Neural crest cell (in vitro differentiated cells): ENCODE data around the gene BPIFA1. TPM values are rescaled to one million over a fixed set of nuclear protein-coding genes. Genes with fewer than 3 reads are reported as not detected.

Experiments used
- DNase-seq: peaks from one replicate; pipeline ENCODE4 v3.0.0; 2021; ENCODE audit warnings: low read depth, mixed read lengths, low spot score
- H3K27ac Mint-ChIP-seq: one replicate; pipeline ENCODE4 v1.8.0; 2021; ENCODE audit warnings: mild to moderate bottlenecking, mixed read lengths; ENCODE audit not compliant: unreplicated experiment
- H3K27me3 Mint-ChIP-seq: 2 replicates; pipeline ENCODE4 v1.8.0; 2021; ENCODE audit warnings: low read depth, mild to moderate bottlenecking, mixed read lengths
- H3K36me3 Mint-ChIP-seq: 2 replicates; pipeline ENCODE4 v1.8.0; 2021; ENCODE audit warnings: low read depth, mild to moderate bottlenecking, mixed read lengths
- H3K4me1 Mint-ChIP-seq: 2 replicates; pipeline ENCODE4 v1.8.0; 2021; ENCODE audit warnings: mixed read lengths
- H3K4me3 Mint-ChIP-seq: one replicate; pipeline ENCODE4 v1.8.0; 2021; ENCODE audit warnings: mild to moderate bottlenecking, mixed read lengths
- H3K9me3 Mint-ChIP-seq: 2 replicates; pipeline ENCODE4 v1.8.0; 2021; ENCODE audit warnings: mixed read lengths
- total RNA-seq: library from RNA; stranded (reverse); gene quantifications from 2 replicates; pipeline ENCODE4 v1.2.1, GENCODE V29; 2021
- TF ChIP-seq, protein P1 (sequence below): fragments of 200-600 bp; sonication (generic); conservative IDR thresholded peaks from 2 replicates; pipeline ENCODE4 v1.5.0; 2021; ENCODE audit warnings: antibody characterized with exemption, mild to moderate bottlenecking

The BPIFA1 gene
- total RNA-seq, 1 donor from 2014 or later, result not detected

DNA sequence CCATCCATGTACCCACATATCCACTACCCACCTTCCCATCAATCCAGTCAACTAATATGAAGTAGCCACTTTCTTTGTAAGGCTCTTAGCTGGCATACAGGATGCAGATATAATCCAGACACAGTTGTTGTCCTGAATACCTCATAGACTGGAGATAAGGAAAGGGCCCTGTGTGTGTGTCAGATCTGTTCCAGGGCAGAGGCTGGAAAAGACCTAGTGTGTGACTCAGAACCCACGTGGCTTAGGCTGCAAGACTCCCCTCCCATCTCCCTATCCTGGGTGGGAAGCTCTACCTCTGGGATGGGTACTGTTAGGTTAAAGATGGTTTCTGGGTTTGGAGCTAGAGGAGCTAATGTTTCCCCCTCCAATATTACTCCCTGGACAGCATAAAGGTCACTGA lies 3.6 kb downstream of the BPIFA1 start:
- no peaks in the 10 kb centered on the region for H3K4me1 Mint-ChIP-seq
- no peak for DNase-seq
- peaks cover 66% of the 10 kb centered on the region for H3K27me3 Mint-ChIP-seq
- no peak overlapping the region for H3K4me3 Mint-ChIP-seq
- TF ChIP-seq, protein P1, sequence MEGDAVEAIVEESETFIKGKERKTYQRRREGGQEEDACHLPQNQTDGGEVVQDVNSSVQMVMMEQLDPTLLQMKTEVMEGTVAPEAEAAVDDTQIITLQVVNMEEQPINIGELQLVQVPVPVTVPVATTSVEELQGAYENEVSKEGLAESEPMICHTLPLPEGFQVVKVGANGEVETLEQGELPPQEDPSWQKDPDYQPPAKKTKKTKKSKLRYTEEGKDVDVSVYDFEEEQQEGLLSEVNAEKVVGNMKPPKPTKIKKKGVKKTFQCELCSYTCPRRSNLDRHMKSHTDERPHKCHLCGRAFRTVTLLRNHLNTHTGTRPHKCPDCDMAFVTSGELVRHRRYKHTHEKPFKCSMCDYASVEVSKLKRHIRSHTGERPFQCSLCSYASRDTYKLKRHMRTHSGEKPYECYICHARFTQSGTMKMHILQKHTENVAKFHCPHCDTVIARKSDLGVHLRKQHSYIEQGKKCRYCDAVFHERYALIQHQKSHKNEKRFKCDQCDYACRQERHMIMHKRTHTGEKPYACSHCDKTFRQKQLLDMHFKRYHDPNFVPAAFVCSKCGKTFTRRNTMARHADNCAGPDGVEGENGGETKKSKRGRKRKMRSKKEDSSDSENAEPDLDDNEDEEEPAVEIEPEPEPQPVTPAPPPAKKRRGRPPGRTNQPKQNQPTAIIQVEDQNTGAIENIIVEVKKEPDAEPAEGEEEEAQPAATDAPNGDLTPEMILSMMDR, result no peak
- H3K9me3 Mint-ChIP-seq, result no peaks in the 10 kb centered on the region
- no peaks in the 10 kb centered on the region for H3K36me3 Mint-ChIP-seq
- no peak overlapping the region for H3K27ac Mint-ChIP-seq

DNA sequence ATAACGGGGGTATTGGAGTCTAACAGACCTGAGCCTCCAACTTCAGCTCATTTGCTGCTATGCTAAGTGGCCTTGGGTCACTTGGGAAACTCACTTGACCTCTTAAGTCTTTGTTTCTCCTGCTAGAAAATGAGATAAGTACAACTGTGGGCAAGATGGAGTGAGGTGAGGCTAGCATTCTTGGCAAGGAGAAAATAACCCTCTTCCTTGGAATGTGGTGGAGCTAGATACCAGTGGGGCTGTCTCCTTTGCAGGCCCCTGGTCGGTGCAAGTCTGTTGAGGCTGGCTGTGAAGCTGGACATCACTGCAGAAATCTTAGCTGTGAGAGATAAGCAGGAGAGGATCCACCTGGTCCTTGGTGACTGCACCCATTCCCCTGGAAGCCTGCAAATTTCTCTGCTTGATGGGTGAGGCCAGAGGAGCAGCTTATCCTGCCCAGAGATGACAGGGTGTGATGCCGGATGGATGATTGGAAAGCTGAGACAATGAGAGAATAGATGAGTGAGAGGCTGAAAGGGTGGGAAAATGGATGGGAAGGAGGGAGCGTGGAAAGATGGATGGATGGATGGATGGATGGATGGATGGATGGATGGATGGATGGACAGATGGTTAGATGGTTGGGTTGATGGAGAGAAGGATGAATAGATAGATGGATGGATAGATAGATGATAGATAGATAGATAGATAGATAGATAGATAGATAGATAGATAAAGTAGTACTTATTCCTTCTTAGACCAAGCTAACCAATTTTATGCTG lies 4.4 kb downstream of the BPIFA1 start:
- Mint-ChIP-seq H3K9me3 (no peaks in the 10 kb centered on the region), H3K4me3 (no peak overlapping the region), H3K27ac (no peak overlapping the region), H3K4me1 (no peaks in the 10 kb centered on the region), H3K36me3 (no peaks in the 10 kb centered on the region), H3K27me3 (peaks cover 60% of the 10 kb centered on the region)
- TF ChIP-seq, protein P1, result no peak
- no peak for DNase-seq

DNA sequence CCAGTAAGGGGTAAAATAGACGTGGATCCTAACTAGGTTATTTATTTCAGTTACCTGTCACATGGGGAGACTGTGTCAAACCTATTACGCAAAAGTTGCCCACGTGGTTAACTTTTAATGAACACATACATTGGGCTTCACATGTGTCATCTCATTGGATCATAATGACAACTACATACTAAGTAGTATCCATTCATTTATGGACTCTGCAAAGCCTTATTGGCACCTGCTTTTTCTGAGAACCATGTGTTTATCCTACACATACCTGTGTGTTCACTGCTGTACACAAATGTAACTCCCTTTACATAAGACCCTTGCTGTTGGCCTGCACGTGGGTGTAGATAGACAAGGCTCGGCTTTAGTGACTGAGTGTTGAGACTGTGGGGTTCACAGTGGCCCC lies 5.1 kb downstream of the BPIFA1 start:
- Mint-ChIP-seq H3K27ac (no peak overlapping the region), H3K9me3 (no peaks in the 10 kb centered on the region), H3K4me1 (no peaks in the 10 kb centered on the region), H3K36me3 (no peaks in the 10 kb centered on the region), H3K27me3 (peaks cover 53% of the 10 kb centered on the region), H3K4me3 (no peak overlapping the region)
- TF ChIP-seq, protein P1, result no peak
- DNase-seq, result no peak

DNA sequence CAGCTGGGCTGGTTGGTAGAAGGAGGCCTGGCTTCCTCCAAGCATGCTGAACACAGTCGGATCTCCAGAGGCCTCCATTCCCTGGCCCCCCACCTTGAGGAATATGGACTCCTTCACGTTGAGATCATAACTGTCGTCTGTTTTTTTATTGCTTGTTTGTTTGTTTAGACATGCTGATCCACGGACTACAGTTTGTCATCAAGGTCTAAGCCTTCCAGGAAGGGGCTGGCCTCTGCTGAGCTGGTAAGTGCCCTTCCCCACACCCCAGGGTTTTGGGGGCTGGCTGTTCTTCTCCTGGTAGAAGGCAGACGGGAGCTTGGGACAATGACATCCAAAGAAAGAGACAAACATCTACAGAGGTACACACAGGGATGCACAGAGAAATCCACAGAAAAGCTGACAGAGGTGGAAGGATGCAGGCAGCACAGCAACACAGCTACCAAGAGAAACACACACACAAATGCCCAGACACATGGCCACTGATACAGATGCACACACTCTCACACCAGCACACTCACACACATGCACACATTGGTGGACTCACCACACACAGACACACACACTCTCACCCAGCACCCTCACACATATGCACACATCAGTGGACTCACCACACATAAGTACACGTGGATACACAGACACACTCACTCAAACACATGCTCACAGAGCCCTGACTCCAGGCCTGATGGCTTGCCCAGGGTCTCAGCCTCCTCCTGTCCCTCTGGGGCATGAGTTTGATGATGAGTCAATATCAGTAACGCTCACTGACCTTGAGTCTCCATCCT lies 6.7 kb downstream of the BPIFA1 start:
- Mint-ChIP-seq H3K4me1 (no peaks in the 10 kb centered on the region), H3K36me3 (no peaks in the 10 kb centered on the region), H3K4me3 (no peak overlapping the region), H3K9me3 (no peaks in the 10 kb centered on the region), H3K27ac (no peak overlapping the region), H3K27me3 (peaks cover 37% of the 10 kb centered on the region)
- DNase-seq, result no peak
- TF ChIP-seq, protein P1, result no peak

DNA sequence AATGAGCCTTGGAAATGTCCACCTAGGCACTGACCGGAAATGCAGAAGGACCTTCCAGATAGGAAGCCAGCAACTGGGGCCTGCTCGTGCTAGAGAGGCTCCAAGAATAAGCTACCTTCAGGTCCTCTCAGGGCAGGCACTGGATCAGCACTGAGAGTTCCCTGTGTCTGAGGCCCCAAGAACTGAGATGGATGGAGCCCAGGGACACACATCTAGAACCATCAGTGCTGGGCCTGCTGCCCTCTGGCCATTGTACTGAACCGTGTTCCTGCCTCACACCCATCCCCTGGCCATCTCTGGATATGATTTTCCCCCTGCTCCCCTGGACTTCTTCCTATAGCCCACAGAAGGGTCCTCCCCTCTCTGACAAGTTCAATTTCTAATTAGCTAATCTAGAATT lies 10.3 kb downstream of the BPIFA1 start:
- no peaks in the 10 kb centered on the region for H3K36me3 Mint-ChIP-seq
- no peak overlapping the region for H3K4me3 Mint-ChIP-seq
- peaks cover 16% of the 10 kb centered on the region for H3K27me3 Mint-ChIP-seq
- TF ChIP-seq, protein P1, result no peak
- no peak for DNase-seq
- no peak overlapping the region for H3K27ac Mint-ChIP-seq
- no peaks in the 10 kb centered on the region for H3K4me1 Mint-ChIP-seq
- H3K9me3 Mint-ChIP-seq, result no peaks in the 10 kb centered on the region
